ENCODE results near the gene ZNF43.
"Not testable (repeated sequence)": the region's sequence is repeated elsewhere in the genome, so short reads cannot be mapped to it uniquely, and the experiment has no call there.

ZNF43 gene

GRCh38 chr19:21838646-21839045 lies 2.7 kb upstream of the ZNF43 start:
- TF ChIP-seq CTCF (conservative IDR thresholded peaks at IDR 0.05), result no peak
- no peak overlapping the region for H3K27ac ChIP-seq

GRCh38 chr19:21835429-21835809 lies 563 bp downstream of the ZNF43 start:
- H3K27ac ChIP-seq, result peak overlapping the region; percentile 93
- TF ChIP-seq CTCF (conservative IDR thresholded peaks at IDR 0.05), result no peak

GRCh38 chr19:21833733-21834132 lies 2.2 kb downstream of the ZNF43 start:
- TF ChIP-seq CTCF (conservative IDR thresholded peaks at IDR 0.05), result no peak
- no peak overlapping the region for H3K27ac ChIP-seq

GRCh38 chr19:21824679-21825078 lies 11.3 kb downstream of the ZNF43 start:
- no peak for TF ChIP-seq CTCF (conservative IDR thresholded peaks at IDR 0.05)
- no peak overlapping the region for H3K27ac ChIP-seq

GRCh38 chr19:21823224-21823623 lies 12.8 kb downstream of the ZNF43 start:
- TF ChIP-seq CTCF (conservative IDR thresholded peaks at IDR 0.05), result no peak
- no peak overlapping the region for H3K27ac ChIP-seq

GRCh38 chr19:21812448-21812847 lies 23.5 kb downstream of the ZNF43 start:
- no peak for TF ChIP-seq CTCF (conservative IDR thresholded peaks at IDR 0.05)

GRCh38 chr19:21808400-21809000 lies 27.5 kb downstream of the ZNF43 start:
- H3K27ac ChIP-seq, result not testable (repeated sequence)

More at GRCh38 chr19:21812448-21812847, 23.5 kb downstream of the ZNF43 start:
- H3K27ac ChIP-seq, result no peak overlapping the region

- TF ChIP-seq CTCF (conservative IDR thresholded peaks at IDR 0.05), result no peak
- H3K27ac ChIP-seq, result peak overlapping the region; percentile 78
Measured at GRCh38 chr19:21789466-21790085, 46.4 kb downstream of the ZNF43 start.
